K562 (cell line): ENCODE results near the gene SHISA4. TPM values are rescaled to one million over a fixed set of nuclear protein-coding genes. Genes with fewer than 3 reads are reported as not detected.

Experiments used
- BHLHE40 ChIP-seq: IDR thresholded peaks from 2 replicates; pipeline ENCODE4 v1.6.1; 2011; ENCODE audit warnings: low read length, improper control_type of control experiment
- BRD4 ChIP-seq: fragments of 200-600 bp; sonication (generic); IDR thresholded peaks from 2 replicates; pipeline ENCODE4 v1.6.1; 2017; ENCODE audit warnings: inconsistent platforms
- ETS1 ChIP-seq: conservative IDR thresholded peaks from 2 replicates; pipeline ENCODE4 v1.6.1; 2011; ENCODE audit warnings: low read depth, mild to moderate bottlenecking, low read length; ENCODE audit not compliant: control insufficient read depth
- GABPB2 ChIP-seq: fragments of 250-450 bp; sonication (Bioruptor Pico); conservative IDR thresholded peaks from 2 replicates; pipeline ENCODE4 v1.5.1; 2021; ENCODE audit warnings: mild to moderate bottlenecking
- GTF2F1 ChIP-seq: IDR thresholded peaks from 2 replicates; pipeline ENCODE4 v1.6.1; 2011; ENCODE audit warnings: low read depth, low read length, improper control_type of control experiment
- GTF3C2 ChIP-seq: IDR thresholded peaks from 3 replicates; pipeline ENCODE4 v1.6.1; 2011; ENCODE audit warnings: borderline replicate concordance, mild to moderate bottlenecking, moderate library complexity; ENCODE audit not compliant: insufficient read length; ENCODE audit errors: extremely low read depth
- NEUROD1 ChIP-seq: fragments of 150-350 bp; IDR thresholded peaks from 2 replicates; pipeline ENCODE4 v1.6.1; 2014; ENCODE audit warnings: borderline replicate concordance, low read length, low read depth; ENCODE audit not compliant: partially characterized antibody
- POLR3A ChIP-seq: IDR thresholded peaks from 2 replicates; pipeline ENCODE4 v1.6.1; 2011; ENCODE audit warnings: borderline replicate concordance, mild to moderate bottlenecking, moderate library complexity; ENCODE audit not compliant: insufficient read length, insufficient read depth; ENCODE audit errors: extremely low read depth
- SAFB2 ChIP-seq: fragments of 200-400 bp; formaldehyde crosslinking; IDR thresholded peaks from 2 replicates; pipeline ENCODE4 v1.6.1; 2018; ENCODE audit warnings: borderline replicate concordance, low read length, low read depth, moderate library complexity; ENCODE audit not compliant: severe bottlenecking
- polyA plus RNA-seq, 8 experiments: library from polyadenylated mRNA; depleted of rRNA in 4 of 8; stranded (reverse) in 5 of 8; unstranded in 3 of 8; fragments of >200 nt; fragmentation: Nextera tagmentation in 2 of 8; fragmentation: Illumina TruSeq in 1 of 8; extraction: Ambion mirVana in 2 of 8; extraction: Trizol in 1 of 8; gene quantifications; 2 replicates each; pipeline versions ENCODE4 v1.2.1 to v1.2.3, GENCODE V29; 2011 to 2014; ENCODE audit warnings: inconsistent platforms in 1 of 8, missing spikeins in 1 of 8
- total RNA-seq, 7 experiments: library from RNA; depleted of rRNA in 6 of 7; stranded (reverse); fragments of >200 nt in 6 of 7; fragmentation: Illumina TruSeq in 2 of 7; extraction: Trizol in 2 of 7; gene quantifications; 2 replicates each; pipeline versions ENCODE4 v1.2.1 to v1.2.3, GENCODE V29; 2011 to 2021; ENCODE audit warnings: low replicate concordance in 1 of 7
- TF ChIP-seq, protein P1 (sequence below): sonication (generic); formaldehyde crosslinking; IDR thresholded peaks from 2 replicates; pipeline ENCODE4 v1.8.0; 2023; ENCODE audit warnings: mild to moderate bottlenecking, missing genetic modification reagents

Gene SHISA4
- total and polyA plus RNA-seq, 9 of the 15 experiments (the other 6 are each of a cell fraction or from before 2014, with no cell fraction given), result 0.15 to 0.95 (median 0.68) TPM; not detected in 2

DNA sequence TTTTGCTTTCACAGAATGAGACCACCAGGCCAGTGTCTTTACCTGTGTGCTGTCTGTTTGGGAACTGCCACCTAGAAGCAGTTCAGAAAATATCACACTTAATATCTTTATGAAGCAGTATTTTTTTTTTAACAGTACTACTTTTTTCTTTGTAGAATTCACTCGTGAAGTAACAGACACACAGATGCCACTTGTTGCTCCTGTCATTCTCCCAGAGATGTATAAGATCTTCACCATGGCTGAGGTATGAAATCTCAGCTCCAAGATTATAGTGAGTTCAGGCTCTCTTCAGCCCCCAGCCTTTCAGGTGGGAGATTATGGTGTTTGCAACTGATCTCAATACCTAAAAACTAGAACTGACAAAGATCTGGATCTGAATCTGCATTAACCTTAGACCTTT, 36.7 kb upstream of the SHISA4 start (continued):
- TF ChIP-seq GTF2F1, result no peak
- no peak for TF ChIP-seq ETS1
- TF ChIP-seq NEUROD1, result no peak
- TF ChIP-seq, protein P1, sequence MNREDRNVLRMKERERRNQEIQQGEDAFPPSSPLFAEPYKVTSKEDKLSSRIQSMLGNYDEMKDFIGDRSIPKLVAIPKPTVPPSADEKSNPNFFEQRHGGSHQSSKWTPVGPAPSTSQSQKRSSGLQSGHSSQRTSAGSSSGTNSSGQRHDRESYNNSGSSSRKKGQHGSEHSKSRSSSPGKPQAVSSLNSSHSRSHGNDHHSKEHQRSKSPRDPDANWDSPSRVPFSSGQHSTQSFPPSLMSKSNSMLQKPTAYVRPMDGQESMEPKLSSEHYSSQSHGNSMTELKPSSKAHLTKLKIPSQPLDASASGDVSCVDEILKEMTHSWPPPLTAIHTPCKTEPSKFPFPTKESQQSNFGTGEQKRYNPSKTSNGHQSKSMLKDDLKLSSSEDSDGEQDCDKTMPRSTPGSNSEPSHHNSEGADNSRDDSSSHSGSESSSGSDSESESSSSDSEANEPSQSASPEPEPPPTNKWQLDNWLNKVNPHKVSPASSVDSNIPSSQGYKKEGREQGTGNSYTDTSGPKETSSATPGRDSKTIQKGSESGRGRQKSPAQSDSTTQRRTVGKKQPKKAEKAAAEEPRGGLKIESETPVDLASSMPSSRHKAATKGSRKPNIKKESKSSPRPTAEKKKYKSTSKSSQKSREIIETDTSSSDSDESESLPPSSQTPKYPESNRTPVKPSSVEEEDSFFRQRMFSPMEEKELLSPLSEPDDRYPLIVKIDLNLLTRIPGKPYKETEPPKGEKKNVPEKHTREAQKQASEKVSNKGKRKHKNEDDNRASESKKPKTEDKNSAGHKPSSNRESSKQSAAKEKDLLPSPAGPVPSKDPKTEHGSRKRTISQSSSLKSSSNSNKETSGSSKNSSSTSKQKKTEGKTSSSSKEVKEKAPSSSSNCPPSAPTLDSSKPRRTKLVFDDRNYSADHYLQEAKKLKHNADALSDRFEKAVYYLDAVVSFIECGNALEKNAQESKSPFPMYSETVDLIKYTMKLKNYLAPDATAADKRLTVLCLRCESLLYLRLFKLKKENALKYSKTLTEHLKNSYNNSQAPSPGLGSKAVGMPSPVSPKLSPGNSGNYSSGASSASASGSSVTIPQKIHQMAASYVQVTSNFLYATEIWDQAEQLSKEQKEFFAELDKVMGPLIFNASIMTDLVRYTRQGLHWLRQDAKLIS, result no peak
- TF ChIP-seq SAFB2, result no peak
- TF ChIP-seq GABPB2 (CRISPR knock-in tag), result no peak
- no peak for TF ChIP-seq POLR3A
- no peak for TF ChIP-seq BRD4
- TF ChIP-seq GTF3C2, result no peak
- TF ChIP-seq BHLHE40, result no peak
